Stimulated activated CD8-positive, alpha-beta memory T cell treated with anti-CD3 and anti-CD28 coated beads, Interleukin-15, amount 100 ng/mL, for 48 hours (primary cell): ENCODE measurements around the gene HMGN1.
A peak's percentile ranks its signal among the peaks of the same experiment; 100 is the strongest.

Experiments used
- DNase-seq, 2 donors: peaks; one replicate each; pipeline ENCODE4 v3.0.0-alpha.2; 2020; ENCODE audit warnings: low read depth in 2 of 2

HMGN1 gene

DNA sequence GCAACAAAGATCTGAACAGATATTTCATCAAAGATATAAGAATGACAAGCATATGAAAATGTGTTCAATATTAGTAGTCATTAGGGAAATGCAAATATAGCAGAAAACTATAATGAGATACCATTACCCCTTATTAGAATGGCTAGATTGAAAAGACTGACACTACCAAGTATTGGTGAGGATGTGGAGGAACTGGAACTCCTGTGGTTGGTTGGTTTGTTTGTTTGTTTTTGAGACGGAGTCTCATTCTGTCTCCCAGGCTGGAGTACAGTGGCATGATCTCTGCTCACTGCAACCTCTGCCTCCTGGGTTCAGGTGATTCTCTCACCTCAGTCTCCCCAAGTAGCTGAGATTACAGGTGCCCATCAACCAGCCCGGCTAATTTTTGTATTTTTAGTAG lies 18.9 kb upstream of the HMGN1 start:
- DNase-seq = no peak

DNA sequence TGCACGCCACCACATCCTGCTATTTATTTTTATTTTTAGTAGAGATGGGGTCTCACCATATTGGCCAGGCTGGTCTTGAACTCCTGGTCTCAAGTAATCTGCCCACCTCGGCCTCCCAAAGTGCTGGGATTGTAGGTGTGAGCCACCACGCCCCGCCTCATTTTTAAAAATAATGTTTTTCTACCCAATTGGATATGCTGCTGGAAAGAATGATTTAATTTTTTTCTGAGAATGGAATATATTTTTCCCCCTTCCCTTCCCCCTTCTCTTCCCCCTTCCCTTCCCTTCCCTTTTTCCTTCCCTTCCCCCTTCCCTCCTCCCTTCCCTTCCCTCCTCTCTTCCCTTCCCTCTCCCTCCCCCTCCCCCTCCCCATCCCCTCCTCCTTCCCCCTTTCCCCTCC lies 17.7 kb upstream of the HMGN1 start:
- DNase-seq = no peak

DNA sequence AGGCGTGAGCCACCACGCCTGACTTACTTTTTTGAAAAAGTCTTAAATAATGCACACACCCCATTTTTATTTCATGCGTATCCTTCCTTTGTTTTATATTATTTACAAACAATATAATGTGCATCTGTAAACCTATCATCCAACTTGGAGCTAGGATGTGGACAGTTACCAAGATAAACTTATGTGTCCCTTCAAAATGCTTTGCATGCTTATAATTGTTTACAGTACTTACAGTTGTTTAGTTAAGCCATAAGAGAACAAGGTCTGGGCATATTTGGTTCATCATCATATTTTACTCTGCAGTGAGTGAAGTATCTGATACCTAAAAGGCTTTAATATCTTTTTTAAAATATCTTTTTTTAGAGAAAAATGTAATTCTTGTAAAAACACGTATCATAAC lies 16.1 kb upstream of the HMGN1 start:
- no peak for DNase-seq

- DNase-seq = no peak
Measured at GRCh38 chr21:39363607-39364555, 15.0 kb upstream of the HMGN1 start.

DNA sequence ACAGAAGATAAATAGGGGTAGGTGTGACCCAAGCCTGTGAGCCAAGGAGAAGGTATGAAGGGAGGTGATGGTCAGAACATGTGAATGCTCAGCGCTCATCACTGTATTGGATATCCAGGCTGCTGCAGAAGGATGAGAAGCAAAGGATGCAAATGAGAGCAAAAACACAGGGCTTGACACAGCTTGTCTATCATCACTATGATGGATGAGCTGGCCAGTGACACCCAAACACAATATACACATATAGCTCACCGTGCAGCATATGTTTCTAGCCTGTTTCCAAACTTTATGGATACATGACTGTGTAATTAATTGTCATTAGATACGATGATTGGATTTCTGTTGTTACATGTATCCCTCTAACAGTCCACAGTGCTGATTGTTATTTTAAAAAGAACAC lies 13.8 kb upstream of the HMGN1 start:
- DNase-seq = no peak

DNA sequence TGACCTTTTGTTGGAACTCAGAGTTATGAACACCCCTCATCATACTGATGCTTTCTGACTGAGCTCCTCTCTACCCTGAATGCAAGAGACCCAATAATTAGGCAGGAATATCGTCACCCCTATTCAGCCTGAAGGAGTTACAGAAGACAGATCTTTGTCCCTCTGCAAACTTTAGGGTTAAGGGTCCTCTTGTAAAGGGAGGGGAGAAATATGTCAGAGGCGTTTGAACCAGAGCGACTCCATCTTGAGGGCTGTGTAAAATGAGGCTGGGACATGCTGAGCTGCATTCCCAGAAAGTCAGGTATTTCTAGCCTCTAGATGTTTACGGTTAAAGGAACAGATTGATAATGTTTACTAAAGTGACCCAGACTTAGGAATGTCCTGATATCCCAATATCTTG lies 10.5 kb upstream of the HMGN1 start:
- no peak for DNase-seq

GRCh38 chr21:39353295-39353694 lies 4.4 kb upstream of the HMGN1 start:
- DNase-seq = no peak

DNA sequence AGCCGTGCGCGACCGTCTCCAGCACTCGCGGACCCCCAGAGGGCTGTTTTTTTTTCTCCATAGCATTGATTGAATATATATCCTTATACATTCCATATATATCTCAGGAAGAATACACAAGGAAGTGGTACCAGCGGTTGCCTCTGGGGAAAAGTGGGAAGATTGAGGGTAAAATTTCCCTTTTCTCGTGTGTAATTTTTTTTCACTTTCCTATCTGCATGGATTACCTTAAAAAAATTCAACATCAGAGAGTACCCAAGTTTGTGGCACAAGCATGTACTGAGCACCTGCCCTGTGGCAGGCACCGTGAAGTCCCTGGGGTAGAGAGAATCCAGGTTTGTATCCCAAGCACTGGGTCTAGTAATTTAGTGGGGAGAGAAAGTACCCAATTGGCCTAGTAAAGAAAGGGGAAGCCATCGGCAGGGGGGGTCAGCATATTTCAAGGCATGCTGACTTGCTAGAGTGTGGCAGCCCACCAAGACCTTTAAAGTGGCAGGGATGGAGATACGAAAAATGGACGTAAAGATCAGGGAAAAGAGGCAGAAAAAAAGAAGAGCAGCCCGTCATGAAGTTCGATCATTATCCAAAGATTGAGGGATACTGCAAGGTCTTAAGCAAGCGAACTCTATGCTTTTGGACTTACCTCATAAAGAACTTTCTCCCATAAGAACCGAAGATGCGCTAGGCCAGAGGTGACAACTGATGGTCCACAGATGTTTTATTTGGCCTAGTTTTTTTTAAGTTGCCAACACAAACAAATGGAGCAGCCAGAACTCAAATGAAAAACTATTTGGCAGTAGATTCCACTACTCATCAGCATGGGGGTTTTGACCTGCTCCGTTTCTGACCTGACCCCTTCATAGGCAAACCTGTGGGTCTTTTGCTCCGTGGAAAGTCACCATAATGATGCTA lies 1.5 kb upstream of the HMGN1 start:
- no peak for DNase-seq

DNA sequence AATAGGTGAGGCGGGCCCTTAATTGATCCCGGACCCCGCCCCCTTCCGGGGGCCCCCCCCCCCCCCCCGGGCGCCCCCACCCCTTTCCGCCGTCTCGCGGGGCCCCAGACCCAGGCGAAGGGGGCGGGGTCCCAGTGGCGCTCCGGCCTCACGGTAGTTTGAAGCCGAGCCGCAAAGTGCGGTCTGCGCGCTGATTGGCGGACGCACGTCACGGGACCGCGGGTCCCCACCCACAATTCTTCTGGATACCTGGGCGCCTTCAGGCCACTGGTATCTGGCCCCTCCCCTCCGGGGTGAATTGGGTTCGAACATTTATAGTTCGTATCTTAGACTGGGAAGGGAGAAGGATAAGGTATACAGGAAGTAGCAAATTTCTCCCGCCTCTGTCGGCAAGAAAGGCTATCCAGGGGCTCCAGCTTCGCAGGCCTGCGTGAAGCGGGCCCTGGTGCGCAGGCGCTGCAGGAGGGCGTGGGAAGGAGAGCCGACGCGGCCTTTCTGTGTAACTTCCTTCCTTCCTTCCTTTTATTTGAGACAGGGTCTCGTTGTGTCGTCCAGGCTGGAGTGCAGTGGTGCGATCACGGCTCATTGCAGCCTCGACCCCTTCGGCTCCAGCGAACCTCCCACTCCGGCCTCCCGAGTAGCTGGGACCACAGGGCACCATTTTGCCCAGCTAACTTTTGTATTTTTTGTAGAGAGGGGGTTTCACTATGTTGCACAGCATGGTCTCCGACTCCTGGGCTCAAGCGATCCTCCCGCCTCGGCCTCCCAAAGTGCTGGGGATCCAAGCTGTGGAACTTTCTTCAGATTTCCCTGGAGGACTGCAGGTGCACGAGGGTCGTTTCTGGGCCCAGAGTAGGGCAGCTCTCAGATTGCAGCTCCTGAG lies 564 bp upstream of the HMGN1 start:
- DNase-seq = peak; percentile 96 to 97

- no peak for DNase-seq
Measured at GRCh38 chr21:39348040-39348354, 891 bp downstream of the HMGN1 start.

GRCh38 chr21:39347537-39347936 lies 1.4 kb downstream of the HMGN1 start:
- no peak for DNase-seq

DNA sequence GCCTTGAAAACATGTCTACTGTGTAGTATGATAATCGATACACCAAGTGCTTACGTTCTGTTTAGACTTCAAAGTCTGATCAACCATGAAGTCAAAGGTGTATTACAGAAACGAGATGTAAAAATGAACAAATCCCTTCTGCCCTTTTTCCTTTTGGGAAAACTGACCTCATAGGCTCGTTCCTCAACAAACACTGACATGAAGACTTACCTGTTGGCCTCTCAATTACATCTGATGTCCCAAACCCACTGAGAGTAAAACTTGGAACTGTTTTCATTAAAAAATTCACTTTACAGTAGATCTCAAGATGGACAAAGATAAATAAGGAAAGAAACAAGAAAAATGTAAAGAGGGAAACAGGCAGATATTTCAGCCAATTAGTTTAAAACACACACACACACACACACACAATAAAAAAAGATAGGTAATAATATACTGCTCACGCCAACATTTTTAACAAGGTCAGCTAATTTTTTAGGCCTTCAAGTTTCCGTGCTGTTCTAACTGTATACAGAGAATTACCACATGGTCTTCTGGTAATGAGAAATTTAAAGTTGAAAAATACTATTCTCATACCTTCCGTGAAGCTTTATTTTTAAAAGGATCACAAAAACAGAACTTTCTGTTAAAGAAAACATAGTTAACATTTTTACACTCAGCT lies 2.1 kb downstream of the HMGN1 start:
- DNase-seq = no peak

DNA sequence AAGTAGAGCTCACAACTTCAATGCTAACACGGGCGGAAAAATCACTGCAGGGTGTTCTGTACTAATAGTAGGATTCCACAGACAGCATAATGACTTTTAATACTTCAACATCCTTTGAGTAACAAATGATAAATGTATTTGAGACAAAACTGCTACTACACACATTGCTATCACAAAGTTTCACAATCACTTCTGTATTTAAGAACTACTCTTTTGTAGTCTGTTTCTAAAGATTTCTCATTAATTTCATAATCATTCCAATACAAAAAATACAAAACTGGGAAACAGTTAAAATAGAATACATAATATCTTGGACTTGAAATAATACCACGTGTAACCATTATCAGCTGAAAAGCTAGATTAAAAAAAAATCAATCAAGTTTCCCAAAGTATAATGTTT lies 2.7 kb downstream of the HMGN1 start:
- DNase-seq = no peak

GRCh38 chr21:39345440-39345839 lies 3.4 kb downstream of the HMGN1 start:
- no peak for DNase-seq

DNA sequence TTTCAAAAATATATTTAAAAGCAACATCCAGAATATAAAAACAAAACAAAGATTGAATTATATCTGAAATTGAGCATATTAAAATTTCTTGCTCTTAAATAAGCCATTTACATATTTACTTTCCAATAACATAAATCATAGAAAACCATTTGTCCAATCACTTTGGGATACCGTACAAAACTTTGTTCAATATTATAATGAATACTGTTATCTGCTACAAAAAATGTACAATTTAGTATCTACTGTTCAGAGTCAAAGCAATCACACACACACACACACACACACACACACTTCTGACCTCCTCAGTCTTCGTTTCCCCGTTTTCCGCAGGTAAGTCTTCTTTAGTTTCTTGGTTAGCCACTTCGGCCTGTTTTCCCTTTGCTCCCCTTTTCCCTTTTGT lies 4.0 kb downstream of the HMGN1 start:
- no peak for DNase-seq

GRCh38 chr21:39341249-39341923 lies 7.5 kb downstream of the HMGN1 start:
- DNase-seq = no peak

DNA sequence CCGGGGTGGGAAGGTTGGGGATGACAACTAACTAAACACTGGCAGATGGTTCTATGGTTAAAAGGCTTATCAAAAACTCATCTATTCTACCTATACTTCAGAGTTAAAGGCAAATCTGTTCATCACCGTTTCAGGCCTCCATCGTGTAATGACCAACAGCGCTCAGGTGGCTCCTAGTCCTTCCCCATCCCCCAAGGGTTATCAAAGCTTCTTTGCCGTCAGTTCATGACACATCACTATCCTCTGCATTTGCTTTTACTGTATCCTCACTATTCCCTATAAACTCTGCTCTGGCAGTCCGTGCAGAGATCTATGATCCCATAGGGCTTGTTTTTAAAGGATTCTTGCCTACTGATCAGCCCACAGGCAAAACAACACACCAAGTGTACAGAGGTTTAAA lies 8.2 kb downstream of the HMGN1 start:
- DNase-seq = no peak

- DNase-seq = no peak
Measured at GRCh38 chr21:39339231-39339630, 9.7 kb downstream of the HMGN1 start.

DNA sequence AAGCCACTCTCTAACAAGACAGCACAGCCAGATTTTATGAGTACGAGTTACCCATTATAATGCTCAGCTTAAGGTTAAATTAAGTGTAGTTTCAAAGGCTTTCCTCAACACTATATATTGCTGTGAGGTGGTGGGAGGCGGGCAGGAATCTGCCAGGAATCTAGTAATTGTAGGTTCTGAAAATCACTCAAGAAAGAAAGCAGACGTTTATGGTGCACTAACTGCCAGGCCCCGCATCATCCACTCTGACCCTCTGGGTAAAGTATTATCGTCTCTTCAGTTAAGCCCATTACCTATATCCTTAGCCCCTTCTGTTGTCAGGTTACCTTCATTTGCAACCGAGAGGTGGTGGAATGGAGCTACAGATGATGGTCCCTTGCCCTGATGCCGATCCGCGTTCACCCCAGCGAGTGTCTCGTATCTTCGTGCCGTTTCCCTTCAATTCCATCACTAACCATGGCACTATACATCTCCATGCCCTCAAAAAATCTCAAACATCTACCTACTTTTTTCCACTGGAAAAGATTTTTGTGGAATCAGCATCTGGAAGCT lies 12.4 kb downstream of the HMGN1 start:
- no peak for DNase-seq

DNA sequence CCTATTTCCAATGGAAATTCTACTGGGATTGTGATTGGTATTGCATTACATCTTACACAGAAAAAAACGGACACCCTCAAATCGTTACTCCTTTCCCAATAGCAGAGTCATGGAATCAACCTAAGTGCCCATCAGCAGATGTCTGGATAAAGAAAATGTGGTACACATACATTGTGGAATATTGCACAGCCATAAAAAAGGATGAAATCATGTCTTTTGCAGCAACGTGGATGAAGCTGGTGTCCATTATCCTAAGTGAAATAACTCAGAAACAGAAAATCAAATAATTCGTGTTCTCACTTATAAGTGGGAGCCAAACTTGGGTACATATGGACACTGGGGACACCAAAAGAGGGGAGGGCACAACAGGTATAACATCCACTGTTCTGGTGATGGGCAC lies 14.3 kb downstream of the HMGN1 start:
- no peak for DNase-seq

DNA sequence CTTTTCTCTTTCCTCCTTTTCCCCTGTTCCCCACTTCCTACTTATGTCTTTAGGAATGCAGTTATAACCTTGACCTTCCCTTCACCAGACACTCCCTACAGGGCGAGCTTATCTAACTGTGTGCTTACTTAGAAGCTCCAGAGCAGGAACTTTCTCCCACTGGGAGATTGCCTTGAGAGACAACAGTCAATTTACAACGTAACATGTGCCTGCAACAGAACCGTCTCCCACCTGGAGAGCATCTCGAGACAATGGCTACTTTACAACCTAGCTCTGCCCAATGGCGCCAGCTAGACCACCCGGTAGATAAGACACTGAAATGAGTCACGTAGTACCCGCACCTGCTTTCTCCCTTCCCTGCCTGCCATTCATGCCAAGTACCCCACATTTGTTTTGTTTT lies 16.7 kb downstream of the HMGN1 start:
- no peak for DNase-seq
